ENCODE measurements around the gene PPM1J.

DNA sequence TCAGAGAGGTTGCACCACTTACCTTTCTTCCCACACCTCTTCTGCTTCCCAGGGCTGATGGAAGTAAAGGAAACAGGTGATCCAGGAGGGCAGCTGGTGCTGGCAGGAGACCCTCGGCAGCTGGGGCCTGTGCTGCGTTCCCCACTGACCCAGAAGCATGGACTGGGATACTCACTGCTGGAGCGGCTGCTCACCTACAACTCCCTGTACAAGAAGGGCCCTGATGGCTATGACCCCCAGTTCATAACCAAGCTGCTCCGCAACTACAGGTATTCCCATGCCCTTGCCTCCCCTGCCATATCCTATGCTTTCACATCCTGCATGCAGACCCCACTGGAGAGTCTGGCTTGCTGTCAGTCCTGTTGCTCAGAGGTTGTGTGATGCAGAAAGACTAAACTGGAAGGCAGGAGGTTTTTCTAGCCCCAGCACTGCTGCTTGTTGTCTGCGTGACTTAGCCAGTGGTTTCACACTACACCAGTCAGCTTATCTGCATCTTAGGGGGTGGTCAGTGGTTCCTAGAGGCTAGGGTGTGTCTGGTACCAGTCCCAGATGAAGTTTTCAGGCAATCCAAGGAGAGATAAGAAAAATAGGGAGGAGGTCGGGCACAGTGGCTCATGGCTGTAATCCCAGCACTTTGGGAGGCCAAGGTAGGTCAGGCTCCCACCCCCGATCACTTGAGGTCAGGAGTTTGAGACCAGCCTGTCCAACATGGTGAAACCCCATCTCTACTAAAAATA, 18.4 kb downstream of the PPM1J start:
- TF ChIP-seq SNAI2 (CRISPR knock-in tag; IDR thresholded peaks at IDR 0.05) (no peak), ARNTL (CRISPR knock-in tag; IDR thresholded peaks at IDR 0.05; ENCODE audit: borderline replicate concordance, low read depth) (no peak), ZFP3 (CRISPR knock-in tag; IDR thresholded peaks at IDR 0.05) (no peak), ISL1 (CRISPR knock-in tag; IDR thresholded peaks at IDR 0.05) (no peak), BACH2 (CRISPR knock-in tag; IDR thresholded peaks at IDR 0.05; ENCODE audit: borderline replicate concordance) (no peak), CSDC2 (CRISPR knock-in tag; IDR thresholded peaks at IDR 0.05) (no peak), ZC3H10 (CRISPR knock-in tag; IDR thresholded peaks at IDR 0.05) (no peak), ZFP30 (CRISPR knock-in tag; IDR thresholded peaks at IDR 0.05) (no peak), TOX (CRISPR knock-in tag; IDR thresholded peaks at IDR 0.05; ENCODE audit: borderline replicate concordance) (no peak)
- TF ChIP-seq, protein P1, sequence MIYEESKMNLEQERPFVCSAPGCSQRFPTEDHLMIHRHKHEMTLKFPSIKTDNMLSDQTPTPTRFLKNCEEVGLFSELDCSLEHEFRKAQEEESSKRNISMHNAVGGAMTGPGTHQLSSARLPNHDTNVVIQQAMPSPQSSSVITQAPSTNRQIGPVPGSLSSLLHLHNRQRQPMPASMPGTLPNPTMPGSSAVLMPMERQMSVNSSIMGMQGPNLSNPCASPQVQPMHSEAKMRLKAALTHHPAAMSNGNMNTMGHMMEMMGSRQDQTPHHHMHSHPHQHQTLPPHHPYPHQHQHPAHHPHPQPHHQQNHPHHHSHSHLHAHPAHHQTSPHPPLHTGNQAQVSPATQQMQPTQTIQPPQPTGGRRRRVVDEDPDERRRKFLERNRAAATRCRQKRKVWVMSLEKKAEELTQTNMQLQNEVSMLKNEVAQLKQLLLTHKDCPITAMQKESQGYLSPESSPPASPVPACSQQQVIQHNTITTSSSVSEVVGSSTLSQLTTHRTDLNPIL (CRISPR knock-in tag; IDR thresholded peaks at IDR 0.05; ENCODE audit: low read depth) = no peak
- TF ChIP-seq, protein P2, sequence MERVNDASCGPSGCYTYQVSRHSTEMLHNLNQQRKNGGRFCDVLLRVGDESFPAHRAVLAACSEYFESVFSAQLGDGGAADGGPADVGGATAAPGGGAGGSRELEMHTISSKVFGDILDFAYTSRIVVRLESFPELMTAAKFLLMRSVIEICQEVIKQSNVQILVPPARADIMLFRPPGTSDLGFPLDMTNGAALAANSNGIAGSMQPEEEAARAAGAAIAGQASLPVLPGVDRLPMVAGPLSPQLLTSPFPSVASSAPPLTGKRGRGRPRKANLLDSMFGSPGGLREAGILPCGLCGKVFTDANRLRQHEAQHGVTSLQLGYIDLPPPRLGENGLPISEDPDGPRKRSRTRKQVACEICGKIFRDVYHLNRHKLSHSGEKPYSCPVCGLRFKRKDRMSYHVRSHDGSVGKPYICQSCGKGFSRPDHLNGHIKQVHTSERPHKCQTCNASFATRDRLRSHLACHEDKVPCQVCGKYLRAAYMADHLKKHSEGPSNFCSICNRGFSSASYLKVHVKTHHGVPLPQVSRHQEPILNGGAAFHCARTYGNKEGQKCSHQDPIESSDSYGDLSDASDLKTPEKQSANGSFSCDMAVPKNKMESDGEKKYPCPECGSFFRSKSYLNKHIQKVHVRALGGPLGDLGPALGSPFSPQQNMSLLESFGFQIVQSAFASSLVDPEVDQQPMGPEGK (CRISPR knock-in tag; IDR thresholded peaks at IDR 0.05; ENCODE audit: borderline replicate concordance) = no peak
- TF ChIP-seq, protein P3, sequence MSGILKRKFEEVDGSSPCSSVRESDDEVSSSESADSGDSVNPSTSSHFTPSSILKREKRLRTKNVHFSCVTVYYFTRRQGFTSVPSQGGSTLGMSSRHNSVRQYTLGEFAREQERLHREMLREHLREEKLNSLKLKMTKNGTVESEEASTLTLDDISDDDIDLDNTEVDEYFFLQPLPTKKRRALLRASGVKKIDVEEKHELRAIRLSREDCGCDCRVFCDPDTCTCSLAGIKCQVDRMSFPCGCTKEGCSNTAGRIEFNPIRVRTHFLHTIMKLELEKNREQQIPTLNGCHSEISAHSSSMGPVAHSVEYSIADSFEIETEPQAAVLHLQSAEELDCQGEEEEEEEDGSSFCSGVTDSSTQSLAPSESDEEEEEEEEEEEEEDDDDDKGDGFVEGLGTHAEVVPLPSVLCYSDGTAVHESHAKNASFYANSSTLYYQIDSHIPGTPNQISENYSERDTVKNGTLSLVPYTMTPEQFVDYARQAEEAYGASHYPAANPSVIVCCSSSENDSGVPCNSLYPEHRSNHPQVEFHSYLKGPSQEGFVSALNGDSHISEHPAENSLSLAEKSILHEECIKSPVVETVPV (CRISPR knock-in tag; IDR thresholded peaks at IDR 0.05) = no peak

Data from SK-N-SH treated with all-trans-retinoic acid at 6 μM for 48 hours (cell line).